ENCODE results near the gene SRCIN1. TPM values are rescaled to one million over a fixed set of nuclear protein-coding genes. Genes with fewer than 3 reads are reported as not detected.

SRCIN1 gene
- total RNA-seq, 1 donor from 2014 or later, result 2.0 TPM

DNA sequence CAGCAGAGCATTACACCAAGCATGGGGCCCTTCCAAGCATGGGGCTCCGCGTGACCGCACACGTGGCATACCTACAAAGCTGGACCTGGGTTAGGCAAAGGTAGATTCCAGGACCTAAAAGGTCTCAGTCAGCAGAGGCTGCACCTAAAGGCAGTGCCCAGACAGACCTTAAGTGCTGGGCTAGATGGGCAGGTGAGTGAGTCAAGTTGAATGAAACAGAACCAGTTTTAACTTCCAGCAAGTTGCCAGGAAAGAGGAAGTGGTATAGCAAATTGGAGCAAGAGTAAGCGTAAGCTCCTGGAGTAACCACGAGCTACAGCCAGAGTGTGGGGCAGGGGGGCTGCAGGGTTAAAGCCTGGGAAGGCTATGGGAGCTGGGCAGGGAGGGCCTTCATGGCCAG lies 49.5 kb downstream of the SRCIN1 start:
- intact Hi-C loops (cut with micrococcal nuclease), result loop anchor here (5.0 kb wide), 1 partner anchor 111 kb away; no protein-coding TSS in a partner anchor
- no peak overlapping the region for H3K27ac ChIP-seq (replicated peaks)
- H3K9me3 ChIP-seq (replicated peaks), result no peaks in the 10 kb centered on the region
- no peak overlapping the region for H3K4me3 ChIP-seq
- H3K36me3 ChIP-seq, result no peaks in the 10 kb centered on the region
- peaks cover 32% of the 10 kb centered on the region for H3K4me1 ChIP-seq
- DNase-seq, result no peak
- peaks cover 63% of the 10 kb centered on the region for H3K27me3 ChIP-seq (ENCODE audit: low read depth)
- no peak for TF ChIP-seq CTCF (IDR thresholded peaks at IDR 0.05; ENCODE audit: borderline replicate concordance)

DNA sequence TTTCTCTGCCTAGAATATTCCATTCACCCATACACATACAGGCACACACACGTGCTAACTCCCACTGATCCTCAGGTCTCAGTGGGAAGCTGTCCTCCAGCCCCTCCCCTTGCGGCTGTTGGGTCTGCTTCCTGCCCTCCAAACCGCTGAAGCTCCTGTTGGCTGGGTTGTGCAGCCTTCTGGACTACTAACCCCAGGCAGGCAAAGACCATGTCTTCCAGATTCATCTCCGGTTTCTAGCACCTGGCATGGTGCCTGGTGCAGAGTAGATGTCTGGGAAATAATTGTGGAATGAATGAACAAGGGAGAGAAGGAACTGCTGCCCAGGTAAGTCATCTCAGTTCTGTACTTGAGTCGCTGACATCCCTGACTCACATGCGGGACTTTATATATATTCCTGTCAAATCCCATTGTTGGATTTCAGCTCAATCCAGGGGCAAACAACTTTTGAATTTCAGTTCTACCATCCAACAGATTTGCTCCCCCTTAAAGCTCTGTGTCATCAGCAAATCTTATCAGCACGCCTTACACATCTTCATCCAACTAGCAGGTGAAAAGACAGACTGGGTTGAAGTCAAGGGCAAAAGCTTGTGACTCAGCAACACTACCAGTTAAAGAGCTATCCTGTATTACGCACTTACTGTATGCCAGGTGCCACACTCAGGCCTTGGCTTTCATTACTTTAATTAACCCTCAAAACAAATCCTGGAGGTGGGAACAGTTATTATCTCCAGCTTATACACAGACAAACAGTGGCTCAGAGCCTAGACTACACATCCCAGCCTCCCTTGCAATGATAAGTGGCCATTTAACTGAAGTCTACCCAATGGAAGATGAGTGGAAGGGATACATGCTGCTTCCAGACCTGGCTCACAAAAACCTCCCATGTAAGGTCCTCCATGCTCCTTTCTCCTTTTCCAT lies 51.1 kb downstream of the SRCIN1 start:
- no peaks in the 10 kb centered on the region for H3K9me3 ChIP-seq (replicated peaks)
- H3K36me3 ChIP-seq, result no peaks in the 10 kb centered on the region
- H3K27ac ChIP-seq (replicated peaks), result no peak overlapping the region
- H3K4me1 ChIP-seq, result peaks cover 32% of the 10 kb centered on the region
- intact Hi-C loops (cut with micrococcal nuclease), result loop anchor here (5.0 kb wide), 1 partner anchor 113 kb away; no protein-coding TSS in a partner anchor
- no peak overlapping the region for H3K4me3 ChIP-seq
- peaks cover 53% of the 10 kb centered on the region for H3K27me3 ChIP-seq (ENCODE audit: low read depth)
- no peak for TF ChIP-seq CTCF (IDR thresholded peaks at IDR 0.05; ENCODE audit: borderline replicate concordance)
- no peak for DNase-seq

DNA sequence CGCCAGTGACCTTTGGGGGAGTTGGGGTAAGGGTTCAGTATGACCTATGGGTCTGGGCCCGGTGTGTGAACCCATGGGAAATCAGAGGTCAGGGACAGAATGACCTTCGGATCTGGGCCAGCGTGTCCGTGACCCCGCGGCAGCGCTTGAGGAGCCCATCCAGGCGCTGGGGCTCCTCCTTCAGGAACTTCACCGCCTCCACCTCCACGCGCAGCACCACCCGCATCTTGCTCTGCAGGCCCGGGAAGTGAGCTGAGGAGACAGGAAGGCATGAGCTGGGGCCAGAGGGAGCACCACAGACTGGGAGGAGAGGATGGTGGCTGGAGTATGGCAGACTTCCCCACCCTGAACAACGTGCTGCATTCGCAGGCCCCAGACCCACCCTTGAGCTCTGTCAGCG lies 53.4 kb downstream of the SRCIN1 start:
- Histone ChIP-seq H3K27me3 (ENCODE audit: low read depth) (peaks cover 49% of the 10 kb centered on the region), H3K27ac (replicated peaks) (no peak overlapping the region), H3K9me3 (replicated peaks) (no peaks in the 10 kb centered on the region), H3K4me3 (no peak overlapping the region), H3K4me1 (peaks cover 9% of the 10 kb centered on the region), H3K36me3 (no peaks in the 10 kb centered on the region)
- DNase-seq, result no peak
- intact Hi-C loops (cut with micrococcal nuclease), result no loop called here
- no peak for TF ChIP-seq CTCF (IDR thresholded peaks at IDR 0.05; ENCODE audit: borderline replicate concordance)

DNA sequence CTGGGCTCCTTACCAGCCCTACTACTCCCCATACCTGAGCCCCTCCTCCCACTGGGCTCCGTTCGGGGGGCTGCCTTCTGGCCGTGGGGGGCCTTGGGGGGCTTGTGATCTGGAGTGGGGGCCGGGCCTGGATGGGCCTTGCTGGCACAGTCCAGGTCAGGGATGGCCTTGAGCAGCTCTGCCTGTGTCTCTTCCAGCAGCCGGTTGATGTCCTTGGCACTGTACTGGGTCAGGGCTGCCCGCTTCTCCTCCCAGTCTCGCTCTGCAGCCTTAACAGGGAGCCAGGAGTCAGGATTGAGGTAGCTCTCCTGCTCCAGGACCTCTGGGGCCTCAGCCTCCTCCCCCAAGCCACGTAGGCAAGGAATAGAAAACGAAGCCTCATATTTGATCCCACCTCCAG lies 54.6 kb downstream of the SRCIN1 start:
- Histone ChIP-seq H3K36me3 (no peaks in the 10 kb centered on the region), H3K27ac (replicated peaks) (no peak overlapping the region), H3K9me3 (replicated peaks) (no peaks in the 10 kb centered on the region), H3K4me3 (no peak overlapping the region), H3K4me1 (peaks cover 4% of the 10 kb centered on the region), H3K27me3 (ENCODE audit: low read depth) (peaks cover 58% of the 10 kb centered on the region)
- no peak for TF ChIP-seq CTCF (IDR thresholded peaks at IDR 0.05; ENCODE audit: borderline replicate concordance)
- intact Hi-C loops (cut with micrococcal nuclease), result no loop called here
- DNase-seq, result no peak

GRCh38 chr17:38550661-38551060 lies 55.1 kb downstream of the SRCIN1 start:
- Histone ChIP-seq H3K36me3 (no peaks in the 10 kb centered on the region), H3K4me1 (peaks cover 4% of the 10 kb centered on the region), H3K4me3 (no peak overlapping the region), H3K27me3 (ENCODE audit: low read depth) (peaks cover 62% of the 10 kb centered on the region), H3K27ac (replicated peaks) (no peak overlapping the region), H3K9me3 (replicated peaks) (no peaks in the 10 kb centered on the region)
- TF ChIP-seq CTCF (IDR thresholded peaks at IDR 0.05; ENCODE audit: borderline replicate concordance), result no peak
- intact Hi-C loops (cut with micrococcal nuclease), result no loop called here
- DNase-seq, result peak; percentile 48

Measured in left ventricle myocardium inferior (tissue), 1 donor.